Neural crest cell (in vitro differentiated cells): ENCODE results near the gene NHLRC4. TPM values are rescaled to one million over a fixed set of nuclear protein-coding genes. Genes with fewer than 3 reads are reported as not detected.
A peak's percentile ranks its signal among the peaks of the same experiment; 100 is the strongest.

Source experiments
- DNase-seq: peaks from one replicate; pipeline ENCODE4 v3.0.0; 2021; ENCODE audit warnings: low read depth, mixed read lengths, low spot score
- H3K27ac Mint-ChIP-seq: one replicate; pipeline ENCODE4 v1.8.0; 2021; ENCODE audit warnings: mild to moderate bottlenecking, mixed read lengths; ENCODE audit not compliant: unreplicated experiment
- H3K27me3 Mint-ChIP-seq: 2 replicates; pipeline ENCODE4 v1.8.0; 2021; ENCODE audit warnings: low read depth, mild to moderate bottlenecking, mixed read lengths
- H3K36me3 Mint-ChIP-seq: 2 replicates; pipeline ENCODE4 v1.8.0; 2021; ENCODE audit warnings: low read depth, mild to moderate bottlenecking, mixed read lengths
- H3K4me1 Mint-ChIP-seq: 2 replicates; pipeline ENCODE4 v1.8.0; 2021; ENCODE audit warnings: mixed read lengths
- H3K4me3 Mint-ChIP-seq: one replicate; pipeline ENCODE4 v1.8.0; 2021; ENCODE audit warnings: mild to moderate bottlenecking, mixed read lengths
- H3K9me3 Mint-ChIP-seq: 2 replicates; pipeline ENCODE4 v1.8.0; 2021; ENCODE audit warnings: mixed read lengths
- CTCF ChIP-seq: fragments of 200-600 bp; sonication (generic); conservative IDR thresholded peaks from 2 replicates; pipeline ENCODE4 v1.5.0; 2021; ENCODE audit warnings: antibody characterized with exemption, mild to moderate bottlenecking
- total RNA-seq: library from RNA; stranded (reverse); gene quantifications from 2 replicates; pipeline ENCODE4 v1.2.1, GENCODE V29; 2021

The NHLRC4 gene
- total RNA-seq, 1 donor from 2014 or later, result 0.86 TPM

GRCh38 chr16:540645-541340 is 26.0 kb upstream of the NHLRC4 start:
- TF ChIP-seq CTCF, result no peak
- no peaks in the 10 kb centered on the region for H3K36me3 Mint-ChIP-seq

GRCh38 chr16:543301-544164 is 23.3 kb upstream of the NHLRC4 start:
- no peak overlapping the region for H3K27ac Mint-ChIP-seq

More at GRCh38 chr16:540645-541340, 26.0 kb upstream of the NHLRC4 start:
- Mint-ChIP-seq H3K4me1 (no peaks in the 10 kb centered on the region), H3K27ac (no peak overlapping the region), H3K27me3 (no peaks in the 10 kb centered on the region), H3K4me3 (no peak overlapping the region), H3K9me3 (no peaks in the 10 kb centered on the region)
- DNase-seq, result no peak

GRCh38 chr16:544517-544916 is 22.3 kb upstream of the NHLRC4 start:
- H3K36me3 Mint-ChIP-seq, result no peaks in the 10 kb centered on the region
- no peak overlapping the region for H3K27ac Mint-ChIP-seq
- no peaks in the 10 kb centered on the region for H3K4me1 Mint-ChIP-seq
- H3K4me3 Mint-ChIP-seq, result no peak overlapping the region
- DNase-seq, result no peak
- no peaks in the 10 kb centered on the region for H3K27me3 Mint-ChIP-seq
- no peak for TF ChIP-seq CTCF
- no peaks in the 10 kb centered on the region for H3K9me3 Mint-ChIP-seq

More at GRCh38 chr16:543301-544164, 23.3 kb upstream of the NHLRC4 start:
- H3K4me1 Mint-ChIP-seq, result no peaks in the 10 kb centered on the region
- no peaks in the 10 kb centered on the region for H3K27me3 Mint-ChIP-seq
- no peak for TF ChIP-seq CTCF
- no peaks in the 10 kb centered on the region for H3K9me3 Mint-ChIP-seq
- no peak for DNase-seq
- H3K36me3 Mint-ChIP-seq, result no peaks in the 10 kb centered on the region
- H3K4me3 Mint-ChIP-seq, result no peak overlapping the region

- Mint-ChIP-seq H3K27ac (no peak overlapping the region), H3K27me3 (no peaks in the 10 kb centered on the region), H3K36me3 (no peaks in the 10 kb centered on the region), H3K4me1 (no peaks in the 10 kb centered on the region), H3K9me3 (no peaks in the 10 kb centered on the region), H3K4me3 (no peak overlapping the region)
- peak; percentile 67 for TF ChIP-seq CTCF
- peak; percentile 78 for DNase-seq
Measured at GRCh38 chr16:546909-547770, 19.7 kb upstream of the NHLRC4 start.

GRCh38 chr16:548586-548985 is 18.2 kb upstream of the NHLRC4 start:
- Mint-ChIP-seq H3K27ac (no peak overlapping the region), H3K36me3 (no peaks in the 10 kb centered on the region), H3K9me3 (no peaks in the 10 kb centered on the region), H3K27me3 (no peaks in the 10 kb centered on the region), H3K4me3 (no peak overlapping the region), H3K4me1 (no peaks in the 10 kb centered on the region)
- no peak for DNase-seq
- TF ChIP-seq CTCF, result no peak
